Sigmoid colon (tissue), 7 donors: ENCODE measurements around the gene FBXO15. TPM values are rescaled to one million over a fixed set of nuclear protein-coding genes. Genes with fewer than 3 reads are reported as not detected.

Experiments used
- DNase-seq: peaks from one replicate; pipeline ENCODE4 v3.0.0-alpha.2; 2019
- H3K27ac ChIP-seq, 4 donors: fragments of 200-600 bp; sonication (generic); one replicate each; pipeline ENCODE4 v1.5.1; 2016 to 2019; ENCODE audit warnings: mild to moderate bottlenecking in 1 of 4
- H3K27me3 ChIP-seq, 3 donors: fragments of 200-600 bp; sonication (generic); one replicate each; pipeline ENCODE4 v1.5.1; 2019; ENCODE audit warnings: mild to moderate bottlenecking in 1 of 3
- H3K36me3 ChIP-seq, 4 donors: fragments of 200-600 bp; sonication (generic); one replicate each; pipeline ENCODE4 v1.5.1; 2016 to 2019
- H3K4me1 ChIP-seq, 4 donors: fragments of 200-600 bp; sonication (generic); one replicate each; pipeline ENCODE4 v1.5.1; 2017 to 2019
- H3K4me3 ChIP-seq, 4 donors: fragments of 200-600 bp; sonication (generic); one replicate each; pipeline ENCODE4 v1.5.1; 2017 to 2019; ENCODE audit warnings: mild to moderate bottlenecking in 2 of 4, moderate library complexity in 1 of 4
- H3K9me3 ChIP-seq, 4 donors: fragments of 200-600 bp in 3 of 4; sonication (generic) in 3 of 4; one replicate each; pipeline versions ENCODE4 v1.5.1 to v1.6.1; 2013 to 2019
- CTCF ChIP-seq, 4 experiments: fragments of 450-650 bp in 3 of 4; fragments of 200-600 bp in 1 of 4; IDR thresholded peaks; one replicate each; pipeline ENCODE4 v1.5.1; 2016 to 2019; ENCODE audit warnings: antibody characterized with exemption in 4 of 4, mild to moderate bottlenecking in 3 of 4, moderate library complexity in 2 of 4
- EP300 ChIP-seq, 4 donors: sonication (generic); formaldehyde crosslinking; IDR thresholded peaks; one replicate each; pipeline ENCODE4 v1.6.1; 2017; ENCODE audit warnings: antibody characterized with exemption in 4 of 4
- POLR2A ChIP-seq, 2 donors: fragments of 450-650 bp; IDR thresholded peaks; one replicate each; pipeline ENCODE4 v1.6.1; 2016; ENCODE audit warnings: antibody characterized with exemption in 2 of 2, mild to moderate bottlenecking in 2 of 2, moderate library complexity in 2 of 2
- POLR2AphosphoS5 ChIP-seq, 4 donors: sonication (generic); formaldehyde crosslinking; IDR thresholded peaks; one replicate each; pipeline ENCODE4 v1.6.1; 2017; ENCODE audit warnings: antibody characterized with exemption in 4 of 4
- WGBS, 2 donors: extraction: QIAGEN DNeasy Blood & Tissue Kit; methylation state at CpG; one replicate each; pipeline ENCODE4 v1.1.7; 2013; 5-methylcytosine and 5-hydroxymethylcytosine counted together
- intact Hi-C: fragments of 100-400 bp; cut with DNase I; formaldehyde crosslinking; loops from one replicate; pipeline ENCODE4 v1.15.1; 2023
- polyA plus RNA-seq, 3 donors: library from polyadenylated mRNA; stranded (reverse); fragments of 200-250 nt; gene quantifications; one replicate each; pipeline ENCODE4 v1.2.3, GENCODE V29; 2013
- total RNA-seq, 4 donors: library from RNA; depleted of rRNA; stranded (reverse); fragments of >200 nt; gene quantifications; one replicate each; pipeline ENCODE4 v1.1.0, GENCODE V29; 2016
- donor health status: healthy with polysubstance abuse.
- donor health status: Bipolar disorder and iron deficiency.
- donor health status: healthy.

The FBXO15 gene
- total RNA-seq: 1 to 10 TPM in 1 of 4 donors, under 1 TPM in 1, not detected in 2; 0.36 to 2.2 TPM
- polyA plus RNA-seq: under 1 TPM in 1 of 3 donors, not detected in 2; 0.87 TPM

- peaks cover 0 to 11% (median 0%) of the 10 kb centered on the region in 4 donors for H3K36me3 ChIP-seq
- TF ChIP-seq POLR2A (IDR thresholded peaks at IDR 0.05) (peak; percentile 44 to 53), CTCF (IDR thresholded peaks at IDR 0.05) (no peak), EP300 (IDR thresholded peaks at IDR 0.05) (peak in 2 of 4 donors; percentile 13 to 51), POLR2AphosphoS5 (IDR thresholded peaks at IDR 0.05) (peak; percentile 82 to 91 (median 88))
- peak within 1 kb of the TSS; percentile 90 to 99 (median 96) for H3K27ac ChIP-seq
- no peaks in the 10 kb centered on the region for H3K27me3 ChIP-seq
- peak; percentile 99 for DNase-seq
- intact Hi-C loops: loop anchor here (1.0 kb wide), 1 partner anchor 348 kb away; the partner anchor contains the start of gene CNDP2
- peaks cover 0 to 45% (median 40%) of the 10 kb centered on the region in 4 donors for H3K4me1 ChIP-seq
- WGBS, 2 donors: 0% methylated on average over 58 of the region's 58 CpGs
- H3K9me3 ChIP-seq: no peaks in the 10 kb centered on the region
- H3K4me3 ChIP-seq: peak within 1 kb of the TSS; percentile 61 to 86 (median 70)
Measured at GRCh38 chr18:74147779-74148542, at the start of gene FBXO15, which contains the start of gene TIMM21. Gene FBXO15 (minus strand): TSS chr18:74147834. CDS start chr18:74147785, 49 bp downstream. Gene TIMM21 (plus strand): TSS chr18:74148523. CDS start chr18:74148809, 286 bp downstream.

GRCh38 chr18:74196220-74197119, 48.8 kb upstream of the FBXO15 start:
- WGBS, 2 donors: 2 to 5% methylated on average over 9 of the region's 9 CpGs
- intact Hi-C loops: loop anchor here (1.0 to 5.0 kb wide), 3 partner anchors 144 to 356 kb away; partner anchors contain the start of gene CNDP2
- Histone ChIP-seq H3K27me3 (peaks cover 0 to 6% (median 0%) of the 10 kb centered on the region in 3 donors), H3K9me3 (no peaks in the 10 kb centered on the region), H3K4me3 (peak overlapping the region in 3 of 4 donors; percentile 2 to 34 (median 22)), H3K27ac (no peak overlapping the region), H3K4me1 (peaks cover 0 to 14% (median 6%) of the 10 kb centered on the region in 4 donors), H3K36me3 (no peaks in the 10 kb centered on the region)
- DNase-seq: no peak
- peak; percentile 71 to 91 (median 86) for TF ChIP-seq CTCF (IDR thresholded peaks at IDR 0.05)
- TF ChIP-seq EP300 (IDR thresholded peaks at IDR 0.05): no peak

- TF ChIP-seq CTCF (IDR thresholded peaks at IDR 0.05) (no peak), POLR2A (IDR thresholded peaks at IDR 0.05) (no peak), POLR2AphosphoS5 (IDR thresholded peaks at IDR 0.05) (no peak), EP300 (IDR thresholded peaks at IDR 0.05) (no peak)
Measured at GRCh38 chr18:74194691-74195090, 47.1 kb upstream of the FBXO15 start.

GRCh38 chr18:74191577-74191976, 43.9 kb upstream of the FBXO15 start:
- peaks cover 0 to 5% (median 2%) of the 10 kb centered on the region in 4 donors for H3K4me1 ChIP-seq
- intact Hi-C loops: no loop called here
- peaks cover 0 to 6% (median 0%) of the 10 kb centered on the region in 3 donors for H3K27me3 ChIP-seq
- TF ChIP-seq EP300 (IDR thresholded peaks at IDR 0.05): no peak
- no peak for TF ChIP-seq POLR2AphosphoS5 (IDR thresholded peaks at IDR 0.05)
- TF ChIP-seq POLR2A (IDR thresholded peaks at IDR 0.05): no peak
- DNase-seq: no peak
- no peak overlapping the region for H3K4me3 ChIP-seq
- H3K27ac ChIP-seq: no peak overlapping the region
- WGBS, 2 donors: 83 to 85% methylated on average over 14 of the region's 14 CpGs
- H3K9me3 ChIP-seq: no peaks in the 10 kb centered on the region
- H3K36me3 ChIP-seq: no peaks in the 10 kb centered on the region

More at GRCh38 chr18:74194691-74195090, 47.1 kb upstream of the FBXO15 start:
- Histone ChIP-seq H3K4me3 (no peak overlapping the region), H3K27me3 (peaks cover 0 to 6% (median 0%) of the 10 kb centered on the region in 3 donors), H3K9me3 (no peaks in the 10 kb centered on the region), H3K36me3 (no peaks in the 10 kb centered on the region), H3K4me1 (peaks cover 0 to 14% (median 6%) of the 10 kb centered on the region in 4 donors), H3K27ac (no peak overlapping the region)
- intact Hi-C loops: loop anchor here (5.0 kb wide), 1 partner anchor 303 kb away; the partner anchor contains the start of gene CNDP2
- WGBS, 2 donors: 65 to 67% methylated on average over 3 of the region's 3 CpGs
- DNase-seq: no peak
